KMS-11 (cell line): ENCODE data around the gene PREP.
"Not testable (repeated sequence)": the region's sequence is repeated elsewhere in the genome, so short reads cannot be mapped to it uniquely, and the experiment has no call there.

Source experiments
- H2AFZ ChIP-seq: fragments of 200-600 bp; sonication (generic); 2 replicates; pipeline ENCODE4 v1.6.1; 2016; ENCODE audit warnings: antibody characterized with exemption, mixed run types, low read depth
- H3K27ac ChIP-seq: fragments of 200-600 bp; sonication (generic); 2 replicates; pipeline ENCODE4 v1.6.1; 2016; ENCODE audit warnings: mild to moderate bottlenecking, mixed run types
- H3K27me3 ChIP-seq: fragments of 200-600 bp; sonication (generic); 2 replicates; pipeline ENCODE4 v1.6.1; 2017; ENCODE audit warnings: mild to moderate bottlenecking, low read depth, mixed run types, moderate library complexity; ENCODE audit not compliant: insufficient read depth
- H3K36me3 ChIP-seq: fragments of 200-600 bp; sonication (generic); 2 replicates; pipeline ENCODE4 v1.6.1; 2017; ENCODE audit warnings: mild to moderate bottlenecking, mixed run types; ENCODE audit not compliant: insufficient read depth
- H3K4me1 ChIP-seq: fragments of 200-600 bp; sonication (generic); 2 replicates; pipeline ENCODE4 v1.6.1; 2016; ENCODE audit warnings: mild to moderate bottlenecking, low read depth, mixed run types; ENCODE audit not compliant: poor library complexity, severe bottlenecking
- H3K4me2 ChIP-seq: fragments of 200-600 bp; sonication (generic); 2 replicates; pipeline ENCODE4 v1.7.0; 2016; ENCODE audit warnings: mild to moderate bottlenecking, mixed run types
- H3K4me3 ChIP-seq: fragments of 200-600 bp; sonication (generic); IDR thresholded peaks from 2 replicates; pipeline ENCODE4 v1.6.1; 2017; ENCODE audit warnings: low read depth, low read length, mixed read lengths; ENCODE audit not compliant: insufficient read depth
- H3K79me2 ChIP-seq: fragments of 200-600 bp; sonication (generic); 2 replicates; pipeline ENCODE4 v1.6.1; 2016; ENCODE audit warnings: low read depth, mixed run types; ENCODE audit not compliant: insufficient read depth
- H3K9ac ChIP-seq: fragments of 200-600 bp; sonication (generic); 2 replicates; pipeline ENCODE4 v1.6.1; 2016; ENCODE audit warnings: mild to moderate bottlenecking, mixed run types
- H4K20me1 ChIP-seq: fragments of 200-600 bp; sonication (generic); 2 replicates; pipeline ENCODE4 v1.6.1; 2016; ENCODE audit warnings: mild to moderate bottlenecking, mixed run types; ENCODE audit not compliant: insufficient read depth
- CTCF ChIP-seq: fragments of 200-600 bp; sonication (generic); conservative IDR thresholded peaks from 2 replicates; pipeline ENCODE4 v1.6.1; 2017; ENCODE audit warnings: low read depth, mild to moderate bottlenecking, antibody characterized with exemption, low read length, moderate library complexity, mixed read lengths

Gene PREP

GRCh38 chr6:105235155-105235554 is 167.7 kb downstream of the PREP start:
- no peaks in the 10 kb centered on the region for H3K36me3 ChIP-seq
- no peaks in the 10 kb centered on the region for H4K20me1 ChIP-seq
- H2AFZ ChIP-seq: no peak overlapping the region
- no peaks in the 10 kb centered on the region for H3K79me2 ChIP-seq
- H3K27me3 ChIP-seq: no peaks in the 10 kb centered on the region
- no peak overlapping the region for H3K4me3 ChIP-seq
- no peak overlapping the region for H3K4me2 ChIP-seq
- H3K9ac ChIP-seq: no peak overlapping the region
- no peak overlapping the region for H3K27ac ChIP-seq
- TF ChIP-seq CTCF: no peak
- H3K4me1 ChIP-seq: no peaks in the 10 kb centered on the region

- not testable (repeated sequence) for H3K27me3 ChIP-seq, H3K4me2 ChIP-seq, H4K20me1 ChIP-seq, H3K79me2 ChIP-seq, H3K4me1 ChIP-seq, H3K36me3 ChIP-seq, H3K4me3 ChIP-seq, H3K9ac ChIP-seq, H3K27ac ChIP-seq, H2AFZ ChIP-seq
These were observed 171.1 kb downstream of the PREP start for GRCh38 chr6:105231771-105232170.
